ENCODE data around the gene TTL. TPM values are rescaled to one million over a fixed set of nuclear protein-coding genes. Genes with fewer than 3 reads are reported as not detected.
"Not testable (repeated sequence)": the region's sequence is repeated elsewhere in the genome, so short reads cannot be mapped to it uniquely, and the experiment has no call there.

The TTL gene
- total RNA-seq, 2 experiments from 2014 or later = 41.7 to 43.6 TPM

DNA sequence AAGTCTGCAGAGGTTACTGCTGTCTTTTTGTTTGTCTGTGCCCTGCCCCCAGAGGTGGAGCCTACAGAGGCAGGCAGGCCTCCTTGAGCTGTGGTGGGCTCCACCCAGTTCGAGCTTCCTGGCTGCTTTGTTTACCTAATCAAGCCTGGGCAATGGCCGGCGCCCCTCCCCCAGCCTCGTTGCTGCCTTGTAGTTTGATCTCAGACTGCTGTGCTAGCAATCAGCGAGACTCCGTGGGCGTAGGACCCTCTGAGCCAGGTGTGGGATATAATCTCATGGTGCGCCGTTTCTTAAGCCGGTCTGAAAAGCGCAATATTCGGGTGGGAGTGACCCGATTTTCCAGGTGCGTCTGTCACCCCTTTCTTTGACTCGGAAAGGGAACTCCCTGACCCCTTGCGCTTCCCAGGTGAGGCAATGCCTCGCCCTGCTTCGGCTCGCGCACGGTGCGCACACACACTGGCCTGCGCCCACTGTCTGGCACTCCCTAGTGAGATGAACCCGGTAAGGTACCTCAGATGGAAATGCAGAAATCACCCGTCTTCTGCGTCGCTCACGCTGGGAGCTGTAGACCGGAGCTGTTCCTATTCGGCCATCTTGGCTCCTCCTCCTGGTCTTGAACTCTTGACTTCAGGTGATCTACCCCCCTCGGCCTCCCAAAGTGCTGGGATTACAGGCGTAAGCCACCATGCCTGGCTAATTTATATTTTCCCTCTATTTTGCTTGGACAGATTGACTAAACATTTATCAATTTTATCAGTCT lies 27.5 kb downstream of the TTL start:
- POLR2A ChIA-PET, CTCF ChIA-PET: not testable (repeated sequence)

GRCh38 chr2:112516801-112517200 lies 34.8 kb downstream of the TTL start:
- CTCF ChIA-PET = no interaction called here
- POLR2A ChIA-PET = no interaction called here

DNA sequence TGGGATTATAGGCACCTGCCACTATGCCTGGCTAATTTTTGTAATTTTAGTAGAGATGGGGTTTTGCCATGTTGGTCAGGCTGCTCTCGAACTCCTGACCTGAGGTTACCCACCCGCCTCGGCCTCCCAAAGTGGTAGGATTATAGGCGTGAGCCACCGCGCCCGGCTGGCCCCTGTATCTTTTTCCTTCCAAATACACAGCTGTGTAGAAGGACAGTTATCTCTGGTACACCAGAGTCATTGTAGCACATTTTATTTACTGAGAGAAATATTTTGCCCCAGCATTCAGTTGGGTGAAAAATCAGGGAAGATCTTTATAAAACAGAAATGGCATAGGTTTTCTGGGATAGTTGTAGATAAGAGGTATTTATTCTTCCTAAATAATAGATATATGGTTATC lies 36.9 kb downstream of the TTL start:
- CTCF ChIA-PET = no interaction called here
- POLR2A ChIA-PET = no interaction called here

DNA sequence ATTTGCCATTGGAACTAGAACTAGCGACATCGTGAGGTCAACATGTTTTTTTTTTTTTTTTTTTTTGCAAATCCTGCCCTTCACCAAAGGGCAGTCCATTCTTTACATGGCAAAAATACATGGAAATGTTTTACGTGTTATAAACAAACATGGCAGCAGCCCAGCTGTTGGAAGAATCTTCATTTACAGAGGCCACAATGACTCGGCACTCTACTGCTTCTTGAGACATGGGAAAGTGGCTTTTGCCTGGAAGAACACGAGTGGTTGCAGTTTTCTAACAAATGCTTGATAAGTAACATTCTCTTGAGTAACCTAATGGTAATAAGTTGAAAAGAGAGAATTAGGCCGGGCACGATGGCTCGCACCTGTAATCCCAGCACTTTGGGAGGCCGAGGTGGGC lies 37.5 kb downstream of the TTL start:
- ChIA-PET POLR2A (no interaction called here), CTCF (no interaction called here)

DNA sequence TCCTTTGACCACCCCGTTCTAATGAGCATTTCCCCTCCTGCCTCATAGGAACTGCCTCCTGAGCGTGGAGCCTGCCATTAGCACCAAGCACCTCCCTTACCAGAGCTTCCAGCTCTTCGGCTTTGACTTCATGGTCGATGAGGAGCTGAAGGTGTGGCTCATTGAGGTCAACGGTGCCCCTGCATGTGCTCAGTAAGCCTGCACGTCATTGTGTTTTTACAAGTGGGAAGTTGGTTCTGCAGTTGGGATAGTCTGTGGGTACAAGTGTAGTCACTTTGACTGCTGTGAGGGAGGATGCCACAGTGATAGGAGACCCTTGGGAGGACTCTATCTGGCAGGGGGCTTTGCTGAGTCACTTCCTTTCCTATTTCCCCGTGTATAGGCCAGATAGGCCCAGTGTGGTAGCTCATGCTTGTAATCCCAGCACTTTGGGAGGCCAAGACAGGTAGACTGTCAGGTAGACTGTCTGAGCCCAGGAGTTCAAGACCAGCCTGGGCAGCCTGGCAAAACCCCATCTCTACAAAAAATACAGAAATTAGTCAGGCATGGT lies 38.4 kb downstream of the TTL start:
- POLR2A ChIA-PET = no interaction called here
- CTCF ChIA-PET = no interaction called here

GRCh38 chr2:112523291-112523777 lies 41.4 kb downstream of the TTL start:
- ChIA-PET CTCF (no interaction called here), POLR2A (no interaction called here)

- POLR2A ChIA-PET, CTCF ChIA-PET: not testable (repeated sequence)
Measured at GRCh38 chr2:112524276-112524675, 42.3 kb downstream of the TTL start.

DNA sequence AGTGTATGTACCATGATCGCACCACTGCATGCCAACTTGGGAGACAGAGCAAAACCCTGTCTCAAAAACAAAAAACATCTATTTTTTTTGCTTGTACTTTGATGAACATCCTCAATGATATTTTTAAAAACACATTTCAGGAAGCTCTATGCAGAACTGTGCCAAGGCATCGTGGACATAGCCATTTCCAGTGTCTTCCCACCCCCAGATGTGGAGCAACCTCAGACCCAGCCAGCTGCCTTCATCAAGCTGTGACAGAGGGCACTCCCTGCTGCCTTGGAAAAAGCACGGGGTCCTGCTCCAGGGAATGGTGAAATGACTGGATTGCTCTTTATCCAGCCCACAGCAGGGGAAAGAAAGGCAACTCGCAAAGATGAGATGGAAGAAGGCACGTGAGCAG lies 46.6 kb downstream of the TTL start:
- POLR2A ChIA-PET = no interaction called here

GRCh38 chr2:112529757-112530156 lies 47.8 kb downstream of the TTL start:
- ChIA-PET POLR2A (no interaction called here), CTCF (no interaction called here)

More for the DNA sequence above, 46.6 kb downstream of the TTL start:
- CTCF ChIA-PET = no interaction called here

- POLR2A ChIA-PET = no interaction called here
- CTCF ChIA-PET = no interaction called here
Measured at GRCh38 chr2:112530728-112531127, 48.8 kb downstream of the TTL start.

DNA sequence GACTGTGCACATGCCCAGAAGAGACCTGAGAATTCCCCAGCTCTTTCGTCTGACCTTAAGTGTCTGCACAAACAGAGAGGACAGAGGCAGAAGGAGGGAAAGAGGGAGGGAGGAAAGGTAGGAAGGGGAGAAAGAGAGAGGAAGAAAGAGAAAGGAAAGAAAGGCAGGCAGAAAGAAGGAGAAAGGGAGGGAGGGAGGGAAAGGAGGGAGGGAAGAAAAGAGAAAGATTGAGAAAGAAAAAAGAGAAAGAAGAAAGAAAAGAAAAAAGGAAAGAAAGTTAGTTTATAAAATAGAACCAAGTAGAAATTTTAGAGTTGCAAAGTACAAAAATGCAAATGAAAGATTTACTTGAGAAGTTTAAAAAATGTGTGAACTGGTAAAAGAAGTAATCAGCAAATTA lies 52.9 kb downstream of the TTL start:
- ChIA-PET POLR2A (no interaction called here), CTCF (interaction anchor here (1.4 kb wide), 1 partner anchor 53 kb away, joined by 3 read pairs; no protein-coding TSS in a partner anchor)

DNA sequence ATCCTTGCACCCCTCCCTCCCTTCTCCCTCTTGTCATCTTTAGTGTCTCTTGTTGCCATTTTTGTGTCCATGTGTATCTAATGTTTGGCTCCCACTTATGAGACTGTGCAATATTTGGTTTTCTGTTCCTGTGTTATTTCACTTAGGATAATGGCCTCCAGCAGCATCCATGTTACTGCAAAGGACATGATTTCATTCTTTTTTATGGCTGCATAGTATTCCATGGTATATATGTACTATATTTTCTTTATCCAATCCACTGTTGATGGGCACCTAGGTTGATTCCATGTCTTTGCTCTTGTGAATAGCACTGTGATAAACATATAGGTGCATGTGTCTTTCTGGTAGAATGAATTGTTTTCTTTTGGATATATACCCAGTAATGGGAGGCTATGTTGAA lies 54.7 kb downstream of the TTL start:
- POLR2A ChIA-PET, CTCF ChIA-PET: not testable (repeated sequence)

- ChIA-PET CTCF (no interaction called here), POLR2A (no interaction called here)
Measured at GRCh38 chr2:112539306-112539705, 57.4 kb downstream of the TTL start.

DNA sequence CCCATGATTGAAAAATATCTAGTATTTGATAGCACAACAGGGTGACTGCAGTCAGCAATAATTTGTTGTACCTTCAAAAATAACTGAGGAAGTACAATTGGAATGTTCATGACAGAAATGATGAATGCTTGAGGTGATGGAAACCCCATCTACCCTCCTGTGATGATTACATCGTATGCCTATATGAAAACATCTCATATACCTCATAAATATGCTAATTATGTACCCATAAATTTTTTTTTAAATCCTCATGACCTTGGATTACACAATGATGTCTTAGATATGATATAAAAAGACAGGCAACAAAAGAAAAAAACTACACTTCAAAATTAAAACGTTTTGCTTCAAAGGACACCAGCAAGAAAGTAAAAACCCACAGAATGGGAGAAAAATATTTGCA lies 59.0 kb downstream of the TTL start:
- ChIA-PET POLR2A (interaction anchor here (1.7 kb wide), 1 partner anchor 58 kb away, joined by 7 read pairs; no protein-coding TSS in a partner anchor), CTCF (interaction anchor here (1.0 kb wide), 1 partner anchor 491 kb away, joined by 4 read pairs; no protein-coding TSS in a partner anchor)

DNA sequence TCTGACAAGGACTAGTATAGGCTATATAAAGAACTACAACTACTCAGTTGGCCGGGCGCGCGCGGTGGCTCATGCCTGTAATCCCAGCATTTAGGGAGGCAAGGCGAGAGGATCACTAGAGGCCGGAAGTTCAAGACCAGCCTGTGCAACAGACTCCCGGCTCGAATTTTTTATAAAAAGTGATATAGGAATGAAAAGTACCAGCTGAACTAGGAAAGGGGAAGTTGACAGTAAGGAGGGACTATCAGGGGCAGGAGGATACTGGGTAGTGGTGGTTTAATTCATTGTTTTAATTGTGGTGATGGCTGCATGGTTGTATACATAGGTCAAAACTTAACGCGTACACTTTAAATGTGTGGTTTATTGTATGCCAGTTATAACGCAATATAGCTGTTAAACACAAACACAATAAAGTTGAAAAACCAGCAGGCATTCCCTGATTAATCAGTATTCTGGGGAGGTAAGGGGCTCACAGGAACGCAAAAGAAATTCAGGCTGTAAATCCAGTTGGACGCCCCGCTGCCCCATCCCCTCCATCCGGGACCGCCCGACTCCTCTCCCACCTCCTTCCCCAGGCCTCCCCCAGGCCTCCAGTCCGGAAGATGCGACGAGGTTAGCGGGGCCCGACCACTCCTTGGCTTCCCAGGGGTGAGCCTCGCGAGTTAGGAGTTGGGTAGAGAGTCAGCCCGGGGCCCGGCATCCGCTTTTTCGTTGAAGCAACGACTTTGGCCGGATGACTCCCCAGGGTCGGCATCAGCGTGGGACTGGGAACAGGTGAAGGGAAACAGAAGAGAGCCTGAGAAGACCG lies 59.6 kb downstream of the TTL start:
- ChIA-PET POLR2A (interaction anchor here (1.7 kb wide), 1 partner anchor 58 kb away, joined by 7 read pairs; no protein-coding TSS in a partner anchor), CTCF (no interaction called here)

DNA sequence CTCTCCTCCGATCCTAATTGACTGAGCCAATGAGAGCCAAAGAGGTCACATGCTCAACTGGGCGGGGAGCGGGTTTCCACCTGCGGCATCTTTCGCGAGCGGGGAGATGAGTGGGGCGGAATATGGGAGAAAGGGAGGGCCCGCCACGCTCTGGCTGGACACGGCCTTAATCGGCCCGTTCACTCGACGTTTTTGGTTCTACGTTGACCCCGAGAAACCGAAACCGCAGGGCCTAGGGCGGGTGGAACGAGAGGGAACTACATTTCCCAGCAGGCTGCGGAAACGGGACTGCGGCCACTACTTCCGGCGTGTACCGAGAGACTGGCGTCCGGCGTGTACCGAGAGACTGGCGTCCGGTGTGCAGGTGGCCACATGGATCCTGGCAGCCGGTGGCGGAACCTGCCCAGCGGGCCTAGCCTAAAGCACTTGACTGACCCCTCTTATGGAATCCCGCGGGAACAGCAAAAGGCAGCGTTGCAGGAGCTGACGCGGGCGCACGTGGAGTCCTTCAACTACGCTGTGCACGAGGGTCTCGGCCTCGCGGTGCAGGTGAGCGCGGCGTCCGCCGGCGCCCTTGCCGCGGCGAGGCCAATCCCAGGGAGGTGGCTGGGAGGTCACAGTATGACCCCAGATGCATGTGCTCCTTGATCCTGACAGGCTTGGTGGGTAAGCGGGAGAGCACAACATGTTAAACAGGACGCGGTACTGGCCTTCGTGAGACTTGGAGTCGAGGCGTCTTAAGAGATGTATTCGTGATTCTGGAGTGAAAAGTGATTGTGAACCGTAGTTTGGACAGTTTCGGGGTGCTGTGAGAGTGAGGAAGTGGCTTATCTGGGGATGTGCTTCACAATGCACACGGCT lies 60.4 kb downstream of the TTL start, which contains the start of gene POLR1B:
POLR1B (plus strand) TSS at position 343 of the 861 bp plus-strand sequence; CDS start at position 373, 30 bp downstream.
- ChIA-PET POLR2A (interaction anchor here (1.7 kb wide), 1 partner anchor 59 kb away, joined by 7 read pairs; no protein-coding TSS in a partner anchor), CTCF (interaction anchor here (1.1 to 1.9 kb wide), 2 partner anchors 41 to 62 kb away, joined by 5 to 7 read pairs; no protein-coding TSS in a partner anchor)

GRCh38 chr2:112542984-112543661 lies 61.2 kb downstream of the TTL start:
- CTCF ChIA-PET = interaction anchor here (1.1 to 1.9 kb wide), 2 partner anchors 41 to 62 kb away, joined by 5 to 7 read pairs; no protein-coding TSS in a partner anchor
- POLR2A ChIA-PET = no interaction called here

- ChIA-PET POLR2A (interaction anchor here (0.7 kb wide), 1 partner anchor 114 kb away, joined by 6 read pairs; the partner anchor contains the start of gene RGPD8), CTCF (no interaction called here)
Measured at GRCh38 chr2:112547333-112547732, 65.4 kb downstream of the TTL start.

GRCh38 chr2:112548980-112549379 lies 67.0 kb downstream of the TTL start:
- ChIA-PET CTCF (no interaction called here), POLR2A (no interaction called here)
